Common myeloid progenitor, CD34-positive (primary cell): ENCODE data around the gene RARRES2.
"Not testable (repeated sequence)": the region's sequence is repeated elsewhere in the genome, so short reads cannot be mapped to it uniquely, and the experiment has no call there.

Experiments
- CTCF ChIA-PET: fragments of 350-600 bp; sonication (Branson Sonifier 250); formaldehyde crosslinking; loops from one replicate; lab custom pipeline; 2021; ENCODE audit warnings: antibody characterized with exemption; lab: Charles Lee
- POLR2A ChIA-PET: fragments of 350-600 bp; sonication (Branson Sonifier 250); formaldehyde crosslinking; loops from one replicate; lab custom pipeline; 2021; ENCODE audit warnings: antibody characterized with exemption; lab: Charles Lee
- DNase-seq, 3 donors: peaks; one replicate each; pipeline versions ENCODE4 v3.0.0 to v3.0.0-alpha.2; 2013
- H3K27ac ChIP-seq, 2 experiments: 1 replicate in 1 of 2; 2 replicates in 1 of 2; pipeline ENCODE4 v1.7.0; 2013; ENCODE audit warnings: inconsistent platforms in 2 of 2, low read length in 2 of 2, mild to moderate bottlenecking in 2 of 2, low read depth in 1 of 2, moderate library complexity in 1 of 2; ENCODE audit not compliant: severe bottlenecking in 2 of 2, insufficient read depth in 1 of 2, poor library complexity in 1 of 2
- H3K27me3 ChIP-seq, 5 experiments: replicated peaks in 2 of 5; 1 replicate in 3 of 5; 2 replicates in 2 of 5; pipeline versions ENCODE4 v1.6.1 to v1.7.0; 2013; ENCODE audit warnings: low read length in 4 of 5, mild to moderate bottlenecking in 2 of 5, moderate library complexity in 2 of 5, inconsistent platforms in 1 of 5; ENCODE audit not compliant: insufficient read depth in 5 of 5, control insufficient read depth in 4 of 5
- H3K36me3 ChIP-seq, 4 experiments: 1 replicate in 2 of 4; 2 replicates in 2 of 4; pipeline versions ENCODE4 v1.6.1 to v1.7.0; 2013; ENCODE audit warnings: low read length in 3 of 4, control low read depth in 1 of 4, mild to moderate bottlenecking in 1 of 4; ENCODE audit not compliant: control insufficient read depth in 4 of 4, insufficient read depth in 4 of 4
- H3K4me1 ChIP-seq, 4 experiments: 1 replicate in 3 of 4; 2 replicates in 1 of 4; pipeline versions ENCODE4 v1.6.1 to v1.7.1; 2013; ENCODE audit warnings: low read length in 3 of 4, mild to moderate bottlenecking in 3 of 4, control low read depth in 1 of 4, inconsistent platforms in 1 of 4, moderate library complexity in 1 of 4; ENCODE audit not compliant: control insufficient read depth in 4 of 4, insufficient read depth in 4 of 4; ENCODE audit errors: control extremely low read depth in 1 of 4
- H3K4me3 ChIP-seq, 7 experiments: 1 replicate in 4 of 7; 2 replicates in 3 of 7; pipeline versions ENCODE4 v1.5.1 to v1.7.0; 2013; ENCODE audit warnings: mild to moderate bottlenecking in 7 of 7, low read length in 6 of 7, moderate library complexity in 6 of 7, inconsistent platforms in 2 of 7, low read depth in 2 of 7, control low read depth in 1 of 7; ENCODE audit not compliant: insufficient read depth in 4 of 7, control insufficient read depth in 1 of 7; ENCODE audit errors: extremely low read depth in 1 of 7
- H3K9me3 ChIP-seq, 5 experiments: 1 replicate in 4 of 5; 2 replicates in 1 of 5; pipeline versions ENCODE4 v1.6.1 to v1.7.1; 2013; ENCODE audit warnings: low read length in 4 of 5, mild to moderate bottlenecking in 2 of 5, inconsistent platforms in 1 of 5, low read depth in 1 of 5, moderate library complexity in 1 of 5; ENCODE audit not compliant: control insufficient read depth in 4 of 5, insufficient read depth in 2 of 5; ENCODE audit errors: control extremely low read depth in 1 of 5
- WGBS: methylation state at CpG from one replicate; pipeline ENCODE4 v1.1.5; 2013; ENCODE audit not compliant: insufficient coverage; 5-methylcytosine and 5-hydroxymethylcytosine counted together

The RARRES2 gene

GRCh38 chr7:150317748-150318444 is 23.5 kb downstream of the RARRES2 start:
- peaks cover 0 to 4% (median 0%) of the 10 kb centered on the region in 4 experiments for H3K36me3 ChIP-seq
- H3K4me1 ChIP-seq, result peaks cover 0 to 30% (median 14%) of the 10 kb centered on the region in 4 experiments
- peak overlapping the region in 1 of 2 experiments; percentile 54 for H3K27ac ChIP-seq
- 83% methylated on average over 7 of the region's 7 CpGs for WGBS
- DNase-seq, result no peak
- ChIA-PET CTCF (interaction anchor here (1.0 kb wide), 1 partner anchor 28 kb away, joined by 3 read pairs; no protein-coding TSS in a partner anchor), POLR2A (no interaction called here)
- H3K9me3 ChIP-seq, result no peaks in the 10 kb centered on the region
- no peak overlapping the region for H3K4me3 ChIP-seq
- no peaks in the 10 kb centered on the region for H3K27me3 ChIP-seq

GRCh38 chr7:150316987-150317386 is 24.4 kb downstream of the RARRES2 start:
- H3K9me3 ChIP-seq, H3K4me3 ChIP-seq, DNase-seq, POLR2A ChIA-PET, H3K27ac ChIP-seq, H3K36me3 ChIP-seq, H3K27me3 ChIP-seq: not testable (repeated sequence)
- 82% methylated on average over 2 of the region's 6 CpGs for WGBS
- CTCF ChIA-PET, result interaction anchor here (1.0 to 1.3 kb wide), 3 partner anchors 9 to 27 kb away, joined by 3 to 4 read pairs (median 3); no protein-coding TSS in a partner anchor
- peaks cover 0 to 21% (median 6%) of the 10 kb centered on the region in 4 experiments for H3K4me1 ChIP-seq

- Histone ChIP-seq H3K36me3 (peaks cover 0 to 4% (median 1%) of the 10 kb centered on the region in 4 experiments), H3K4me1 (peaks cover 0 to 3% (median 0%) of the 10 kb centered on the region in 4 experiments), H3K4me3 (no peak overlapping the region), H3K27ac (peak overlapping the region in 1 of 2 experiments; percentile 81), H3K9me3 (no peaks in the 10 kb centered on the region), H3K27me3 (no peaks in the 10 kb centered on the region)
- POLR2A ChIA-PET, result no interaction called here
- no CpG with 5 or more reads among the region's 5 CpGs for WGBS
- DNase-seq, result no peak
- CTCF ChIA-PET, result interaction anchor here (0.9 to 1.2 kb wide), 3 partner anchors 11 to 41 kb away, joined by 3 read pairs; no protein-coding TSS in a partner anchor
Observed at GRCh38 chr7:150314639-150315239, 26.7 kb downstream of the RARRES2 start.

GRCh38 chr7:150313870-150314269 is 27.6 kb downstream of the RARRES2 start:
- Histone ChIP-seq H3K27ac (peak overlapping the region in 1 of 2 experiments; percentile 81), H3K4me3 (no peak overlapping the region), H3K27me3 (no peaks in the 10 kb centered on the region), H3K4me1 (no peaks in the 10 kb centered on the region), H3K36me3 (peaks cover 0 to 4% (median 1%) of the 10 kb centered on the region in 4 experiments), H3K9me3 (no peaks in the 10 kb centered on the region)
- ChIA-PET CTCF (interaction anchor here (0.7 to 1.2 kb wide), 4 partner anchors 8 to 75 kb away, joined by 3 to 4 read pairs (median 3); no protein-coding TSS in a partner anchor), POLR2A (no interaction called here)
- WGBS, result 100% methylated on average over 3 of the region's 6 CpGs
- DNase-seq, result no peak

DNA sequence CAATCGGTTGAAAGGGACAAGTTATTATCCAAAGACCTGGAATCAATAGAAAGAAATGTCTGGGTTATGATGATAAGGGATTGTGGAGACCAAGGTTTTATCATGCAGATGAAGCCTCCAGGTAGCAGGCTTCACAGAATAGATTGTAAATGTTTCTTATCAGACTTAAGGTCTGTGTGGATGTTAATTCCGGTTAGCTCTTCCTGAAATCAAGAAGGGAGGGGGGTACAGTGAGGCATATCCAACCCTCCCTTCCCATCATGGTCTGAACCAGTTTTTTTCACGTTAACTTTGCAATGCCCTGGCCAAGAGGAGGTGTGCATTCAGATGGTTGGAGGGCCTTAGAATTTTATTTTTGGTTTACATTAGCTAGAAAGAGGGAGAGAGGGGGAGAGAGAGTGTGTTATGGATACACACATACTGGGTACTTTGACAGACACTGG is 28.0 kb downstream of the RARRES2 start:
- H3K27me3 ChIP-seq, result no peaks in the 10 kb centered on the region
- no peaks in the 10 kb centered on the region for H3K9me3 ChIP-seq
- H3K4me3 ChIP-seq, result no peak overlapping the region
- no peaks in the 10 kb centered on the region for H3K4me1 ChIP-seq
- peak overlapping the region in 1 of 2 experiments; percentile 81 for H3K27ac ChIP-seq
- DNase-seq, result no peak
- POLR2A ChIA-PET, result no interaction called here
- WGBS, result 93% methylated on average over 1 of the region's 3 CpGs
- peaks cover 0 to 4% (median 1%) of the 10 kb centered on the region in 4 experiments for H3K36me3 ChIP-seq
- CTCF ChIA-PET, result interaction anchor here (0.7 to 1.2 kb wide), 4 partner anchors 8 to 76 kb away, joined by 3 to 4 read pairs (median 3); no protein-coding TSS in a partner anchor

DNA sequence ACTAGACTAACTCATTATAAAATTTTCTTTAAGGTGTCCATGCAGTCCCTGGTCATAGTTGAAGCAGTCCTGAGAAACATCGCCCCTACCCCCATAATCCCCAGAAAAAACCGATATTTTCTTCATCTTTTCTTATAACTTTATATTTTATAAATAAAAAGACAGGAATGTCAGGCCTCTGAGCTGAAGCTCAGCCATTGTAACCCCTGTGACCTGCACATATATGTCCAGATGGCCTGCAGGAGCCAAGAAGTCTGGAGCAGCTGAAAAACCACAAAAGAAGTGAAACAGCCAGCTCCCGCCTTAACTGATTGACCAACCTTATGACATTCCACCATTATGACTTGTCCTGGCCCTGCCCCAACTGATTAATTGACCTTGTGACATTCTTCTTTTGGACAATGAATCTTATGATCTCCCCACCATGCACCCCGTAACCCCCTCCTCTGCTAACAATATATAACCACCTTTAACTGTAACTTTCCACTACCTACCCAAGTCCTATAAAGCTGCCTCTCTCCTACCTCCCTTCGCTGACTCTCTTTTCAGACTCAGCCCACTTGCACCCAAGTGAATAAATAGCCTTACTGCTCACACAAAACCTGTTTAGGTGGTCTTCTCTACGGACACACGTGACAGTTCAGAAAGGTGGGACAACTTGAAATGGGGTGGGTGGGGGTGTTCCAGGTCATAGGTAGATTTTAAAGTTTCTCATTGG is 28.6 kb downstream of the RARRES2 start:
- DNase-seq, H3K9me3 ChIP-seq, POLR2A ChIA-PET, H3K4me3 ChIP-seq, H3K36me3 ChIP-seq, H3K4me1 ChIP-seq, H3K27me3 ChIP-seq, CTCF ChIA-PET: not testable (repeated sequence)
- 81% methylated on average over 3 of the region's 7 CpGs for WGBS
- H3K27ac ChIP-seq, result peak overlapping the region in 1 of 2 experiments; percentile 81
